ENCODE data around the gene ZNF394.

DNA sequence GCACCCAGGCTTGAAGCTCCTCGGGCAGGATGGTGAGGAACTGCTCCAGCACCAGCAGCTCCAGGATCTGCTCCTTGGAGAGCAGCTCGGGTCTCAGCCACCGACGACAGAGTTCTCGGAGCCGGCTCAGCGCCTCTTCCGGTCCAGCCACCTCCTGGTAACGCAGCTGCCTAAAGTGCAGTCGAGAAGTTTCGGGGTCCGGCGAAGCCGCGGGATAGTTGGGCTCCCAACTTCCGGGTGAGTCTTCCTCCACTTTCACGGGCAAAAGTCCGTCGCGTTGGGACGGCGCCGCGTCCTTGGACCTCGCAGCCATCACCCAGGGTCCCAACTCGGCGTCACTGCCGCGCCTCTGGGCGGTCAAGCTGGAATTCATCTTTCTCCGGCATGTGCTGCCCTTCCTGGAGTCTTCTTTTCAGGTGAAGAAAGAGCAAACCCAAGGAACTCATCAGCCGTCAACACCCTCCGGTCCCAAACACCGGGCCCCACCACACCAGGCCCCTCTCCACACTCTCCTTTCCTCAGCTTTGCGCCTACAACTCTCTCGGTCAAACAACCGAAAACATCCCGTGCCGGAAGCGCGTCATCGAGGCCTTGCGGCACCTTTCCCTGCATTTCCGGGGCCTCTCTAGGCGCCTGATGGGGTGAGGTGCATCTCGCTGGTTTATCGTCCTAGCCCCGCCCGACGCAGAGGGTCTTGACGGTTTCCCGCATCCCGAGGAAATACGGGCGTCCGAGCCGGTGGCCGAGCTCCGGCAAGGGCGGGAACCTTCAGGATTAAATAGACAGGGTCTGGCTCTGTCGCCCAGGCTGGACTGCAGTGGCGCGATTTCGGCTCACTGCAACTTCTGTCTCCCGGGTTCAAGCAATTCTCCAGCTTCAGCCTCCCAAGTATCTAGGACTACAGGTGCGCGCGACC, at the start of gene ZNF394:
- TF ChIP-seq, protein P1, sequence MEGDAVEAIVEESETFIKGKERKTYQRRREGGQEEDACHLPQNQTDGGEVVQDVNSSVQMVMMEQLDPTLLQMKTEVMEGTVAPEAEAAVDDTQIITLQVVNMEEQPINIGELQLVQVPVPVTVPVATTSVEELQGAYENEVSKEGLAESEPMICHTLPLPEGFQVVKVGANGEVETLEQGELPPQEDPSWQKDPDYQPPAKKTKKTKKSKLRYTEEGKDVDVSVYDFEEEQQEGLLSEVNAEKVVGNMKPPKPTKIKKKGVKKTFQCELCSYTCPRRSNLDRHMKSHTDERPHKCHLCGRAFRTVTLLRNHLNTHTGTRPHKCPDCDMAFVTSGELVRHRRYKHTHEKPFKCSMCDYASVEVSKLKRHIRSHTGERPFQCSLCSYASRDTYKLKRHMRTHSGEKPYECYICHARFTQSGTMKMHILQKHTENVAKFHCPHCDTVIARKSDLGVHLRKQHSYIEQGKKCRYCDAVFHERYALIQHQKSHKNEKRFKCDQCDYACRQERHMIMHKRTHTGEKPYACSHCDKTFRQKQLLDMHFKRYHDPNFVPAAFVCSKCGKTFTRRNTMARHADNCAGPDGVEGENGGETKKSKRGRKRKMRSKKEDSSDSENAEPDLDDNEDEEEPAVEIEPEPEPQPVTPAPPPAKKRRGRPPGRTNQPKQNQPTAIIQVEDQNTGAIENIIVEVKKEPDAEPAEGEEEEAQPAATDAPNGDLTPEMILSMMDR (IDR thresholded peaks at IDR 0.05) = no peak
- peak; percentile 92 for TF ChIP-seq POLR2A (IDR thresholded peaks at IDR 0.05)
